Esophagus muscularis mucosa (tissue), 4 donors: ENCODE data around the gene DNAJC4. TPM values are rescaled to one million over a fixed set of nuclear protein-coding genes. Genes with fewer than 3 reads are reported as not detected.

ENCODE experiments used
- DNase-seq: peaks from one replicate; pipeline ENCODE4 v3.0.0-alpha.2; 2017; ENCODE audit errors: extremely low spot score
- H3K27ac ChIP-seq, 4 donors: fragments of 200-600 bp; sonication (generic); replicated peaks in 1 of 4; 1 replicate in 3 of 4; 2 replicates in 1 of 4; pipeline ENCODE4 v1.5.1; 2016 to 2019; ENCODE audit warnings: mild to moderate bottlenecking in 1 of 4
- H3K27me3 ChIP-seq, 4 donors: fragments of 200-600 bp; sonication (generic); one replicate each; pipeline versions ENCODE4 v1.5.1 to v1.6.0; 2016 to 2019
- H3K36me3 ChIP-seq, 4 donors: fragments of 200-600 bp; sonication (generic); one replicate each; pipeline ENCODE4 v1.5.1; 2016 to 2019
- H3K4me1 ChIP-seq, 4 donors: fragments of 200-600 bp; sonication (generic); one replicate each; pipeline ENCODE4 v1.5.1; 2016 to 2019
- H3K4me3 ChIP-seq, 4 donors: fragments of 200-600 bp; sonication (generic); 1 replicate in 2 of 4; 2 replicates in 2 of 4; pipeline ENCODE4 v1.5.1; 2016 to 2019; ENCODE audit warnings: mild to moderate bottlenecking in 4 of 4, moderate library complexity in 1 of 4
- H3K9me3 ChIP-seq, 4 donors: fragments of 200-600 bp; sonication (generic); 1 replicate in 3 of 4; 2 replicates in 1 of 4; pipeline ENCODE4 v1.5.1; 2016 to 2019
- EP300 ChIP-seq: sonication (generic); formaldehyde crosslinking; IDR thresholded peaks from one replicate; pipeline ENCODE4 v1.6.1; 2017; ENCODE audit warnings: antibody characterized with exemption
- POLR2A ChIP-seq: fragments of 450-650 bp; IDR thresholded peaks from one replicate; pipeline ENCODE4 v1.6.1; 2017; ENCODE audit warnings: antibody characterized with exemption, moderate library complexity, mild to moderate bottlenecking, low read depth
- POLR2AphosphoS5 ChIP-seq, 2 donors: sonication (generic); formaldehyde crosslinking; IDR thresholded peaks; one replicate each; pipeline ENCODE4 v1.6.1; 2017; ENCODE audit warnings: antibody characterized with exemption in 2 of 2
- WGBS: methylation state at CpG from one replicate; pipeline ENCODE4 v1.1.5; 2018; 5-methylcytosine and 5-hydroxymethylcytosine counted together
- intact Hi-C: fragments of 100-400 bp; cut with DNase I; formaldehyde crosslinking; loops from one replicate; pipeline ENCODE4 v1.15.1; 2023
- total RNA-seq, 4 donors: library from RNA; depleted of rRNA; stranded (reverse); fragments of >200 nt; gene quantifications; one replicate each; pipeline versions ENCODE4 v1.1.0 to v1.2.1, GENCODE V29; 2016
- TF ChIP-seq, protein P1 (sequence below), 3 experiments: fragments of 200-600 bp in 2 of 3; fragments of 450-650 bp in 1 of 3; sonication (generic) in 2 of 3; IDR thresholded peaks; one replicate each; pipeline ENCODE4 v1.5.1; 2017 to 2019; ENCODE audit warnings: antibody characterized with exemption in 3 of 3, mild to moderate bottlenecking in 2 of 3, moderate library complexity in 1 of 3

DNAJC4 gene
- total RNA-seq, 4 donors from 2014 or later, result 19.4 to 40.4 (median 25.3) TPM

DNA sequence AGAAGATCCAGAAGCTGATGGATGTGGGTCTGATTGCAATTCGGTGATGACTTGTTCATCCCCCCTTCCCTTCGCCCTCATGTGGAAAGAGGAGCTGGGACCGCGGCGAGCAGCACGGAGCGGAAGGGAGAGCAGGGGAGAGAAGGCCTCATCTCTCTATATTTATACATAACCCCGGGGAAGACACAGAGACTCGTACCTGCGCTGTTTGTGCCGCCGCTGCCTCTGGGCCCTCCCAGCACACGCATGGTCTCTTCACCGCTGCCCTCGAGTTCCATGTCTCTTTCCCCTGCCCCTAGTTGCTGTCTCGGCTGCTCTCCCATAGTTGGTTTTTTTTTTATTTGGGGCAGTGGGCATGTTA is 26.3 kb upstream of the DNAJC4 start:
- H3K36me3 ChIP-seq, result peaks cover 40 to 85% (median 73%) of the 10 kb centered on the region in 4 donors
- peak overlapping the region in 1 of 4 donors; percentile 45 for H3K27ac ChIP-seq
- H3K9me3 ChIP-seq, result no peaks in the 10 kb centered on the region
- DNase-seq, result no peak
- H3K4me1 ChIP-seq, result peaks cover 19 to 50% (median 35%) of the 10 kb centered on the region in 4 donors
- intact Hi-C loops, result loop anchor here (1.0 to 5.0 kb wide), 2 partner anchors 48 to 93 kb away; no protein-coding TSS in a partner anchor
- TF ChIP-seq EP300, result no peak
- TF ChIP-seq, protein P1, sequence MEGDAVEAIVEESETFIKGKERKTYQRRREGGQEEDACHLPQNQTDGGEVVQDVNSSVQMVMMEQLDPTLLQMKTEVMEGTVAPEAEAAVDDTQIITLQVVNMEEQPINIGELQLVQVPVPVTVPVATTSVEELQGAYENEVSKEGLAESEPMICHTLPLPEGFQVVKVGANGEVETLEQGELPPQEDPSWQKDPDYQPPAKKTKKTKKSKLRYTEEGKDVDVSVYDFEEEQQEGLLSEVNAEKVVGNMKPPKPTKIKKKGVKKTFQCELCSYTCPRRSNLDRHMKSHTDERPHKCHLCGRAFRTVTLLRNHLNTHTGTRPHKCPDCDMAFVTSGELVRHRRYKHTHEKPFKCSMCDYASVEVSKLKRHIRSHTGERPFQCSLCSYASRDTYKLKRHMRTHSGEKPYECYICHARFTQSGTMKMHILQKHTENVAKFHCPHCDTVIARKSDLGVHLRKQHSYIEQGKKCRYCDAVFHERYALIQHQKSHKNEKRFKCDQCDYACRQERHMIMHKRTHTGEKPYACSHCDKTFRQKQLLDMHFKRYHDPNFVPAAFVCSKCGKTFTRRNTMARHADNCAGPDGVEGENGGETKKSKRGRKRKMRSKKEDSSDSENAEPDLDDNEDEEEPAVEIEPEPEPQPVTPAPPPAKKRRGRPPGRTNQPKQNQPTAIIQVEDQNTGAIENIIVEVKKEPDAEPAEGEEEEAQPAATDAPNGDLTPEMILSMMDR (IDR thresholded peaks at IDR 0.05), result no peak
- no peak for TF ChIP-seq POLR2AphosphoS5 (IDR thresholded peaks at IDR 0.05)
- no peak for TF ChIP-seq POLR2A
- H3K27me3 ChIP-seq, result no peaks in the 10 kb centered on the region
- 82% methylated on average over 16 of the region's 16 CpGs for WGBS
- no peak overlapping the region for H3K4me3 ChIP-seq

DNA sequence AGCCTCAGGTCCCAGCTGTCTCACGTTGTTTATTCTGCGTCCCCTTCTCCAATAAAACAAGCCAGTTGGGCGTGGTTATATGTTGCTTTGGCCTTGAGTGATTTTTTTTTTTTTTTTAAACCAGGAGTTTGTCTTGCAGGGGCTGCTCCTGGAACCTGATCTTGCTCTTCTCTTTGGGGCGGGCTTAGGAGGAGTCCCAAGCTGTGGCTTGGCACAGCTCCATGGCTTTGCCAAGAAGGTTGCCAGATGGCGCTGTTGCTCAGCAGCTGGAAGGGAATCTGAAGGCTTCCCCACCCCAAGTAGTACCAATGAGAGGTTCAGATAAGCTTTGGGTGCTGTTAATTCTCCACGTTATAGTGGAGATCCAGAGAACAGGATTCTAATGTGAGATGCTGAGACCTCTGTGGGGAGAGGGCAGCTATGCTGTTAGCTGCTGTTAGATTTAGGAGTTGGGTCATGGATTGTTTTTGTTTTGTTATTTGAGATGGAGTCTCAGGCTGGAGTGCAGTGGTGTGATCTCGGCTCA is 25.8 kb upstream of the DNAJC4 start:
- Histone ChIP-seq H3K4me1 (peaks cover 19 to 50% (median 35%) of the 10 kb centered on the region in 4 donors), H3K27me3 (no peaks in the 10 kb centered on the region), H3K36me3 (peaks cover 37 to 81% (median 68%) of the 10 kb centered on the region in 4 donors), H3K27ac (peak overlapping the region; percentile 1 to 45 (median 34)), H3K9me3 (no peaks in the 10 kb centered on the region), H3K4me3 (no peak overlapping the region)
- no peak for DNase-seq
- intact Hi-C loops, result loop anchor here (1.0 to 5.0 kb wide), 2 partner anchors 48 to 93 kb away; no protein-coding TSS in a partner anchor
- TF ChIP-seq EP300 (no peak), POLR2AphosphoS5 (IDR thresholded peaks at IDR 0.05) (peak; percentile 79 to 81), POLR2A (no peak)
- TF ChIP-seq, protein P1 (IDR thresholded peaks at IDR 0.05), result peak; percentile 53 to 79 (median 68)
- 29% methylated on average over 7 of the region's 7 CpGs for WGBS

DNA sequence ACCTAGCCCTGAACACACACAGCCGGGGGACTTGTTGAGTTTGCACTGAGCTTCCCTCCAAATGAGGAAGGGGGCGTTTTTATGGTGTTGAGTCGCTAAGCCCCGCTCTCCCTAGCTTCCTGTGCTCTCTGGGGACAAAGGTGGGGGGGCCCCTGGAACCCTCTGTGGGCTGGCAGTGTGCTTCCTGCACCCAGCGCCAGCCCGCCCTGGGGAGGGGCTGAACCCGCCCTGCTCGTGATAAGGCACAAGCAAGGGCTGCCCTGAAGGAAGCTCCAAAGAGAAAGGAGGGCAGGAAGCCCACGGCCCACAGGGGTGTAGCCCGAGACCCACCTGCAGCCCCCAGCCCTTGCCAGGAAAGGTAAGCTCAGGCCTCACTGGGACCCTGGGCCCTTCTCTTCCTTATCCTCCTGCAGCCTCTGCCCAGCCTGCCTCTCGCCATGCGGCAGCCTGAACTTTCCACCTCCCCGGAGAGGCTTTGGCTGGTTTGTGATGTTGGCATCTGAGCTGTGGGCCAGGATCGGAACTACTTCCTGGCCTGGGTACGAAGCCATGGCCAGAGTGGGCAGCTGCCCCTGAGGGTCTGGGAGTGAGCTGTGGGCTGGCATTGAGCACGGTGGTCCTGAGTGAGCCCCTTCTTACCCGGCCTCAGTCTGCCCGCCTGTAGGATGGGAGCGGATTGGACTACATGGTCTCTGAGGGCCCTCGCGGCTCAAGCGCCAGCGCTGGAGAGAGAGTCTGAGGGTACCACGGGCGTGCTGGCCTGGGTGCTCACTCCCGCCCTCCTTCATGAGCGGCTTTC is 23.7 kb upstream of the DNAJC4 start, which contains the start of gene FERMT3:
FERMT3 (plus strand) TSS at position 265 of the 799 bp plus-strand sequence. CDS start 644 bp downstream, outside the sequence.
- H3K36me3 ChIP-seq, result peaks cover 23 to 73% (median 55%) of the 10 kb centered on the region in 4 donors
- no peaks in the 10 kb centered on the region for H3K27me3 ChIP-seq
- TF ChIP-seq POLR2AphosphoS5 (IDR thresholded peaks at IDR 0.05), result peak in 1 of 2 donors; percentile 18
- TF ChIP-seq, protein P1 (IDR thresholded peaks at IDR 0.05), result no peak
- no peak for TF ChIP-seq EP300
- intact Hi-C loops, result no loop called here
- peaks cover 19 to 50% (median 35%) of the 10 kb centered on the region in 4 donors for H3K4me1 ChIP-seq
- DNase-seq, result no peak
- H3K27ac ChIP-seq, result peak within 1 kb of the TSS; percentile 71 to 81 (median 77)
- WGBS, result 77% methylated on average over 16 of the region's 27 CpGs
- H3K9me3 ChIP-seq, result no peaks in the 10 kb centered on the region
- H3K4me3 ChIP-seq, result peak within 1 kb of the TSS; percentile 40 to 56 (median 46)

DNA sequence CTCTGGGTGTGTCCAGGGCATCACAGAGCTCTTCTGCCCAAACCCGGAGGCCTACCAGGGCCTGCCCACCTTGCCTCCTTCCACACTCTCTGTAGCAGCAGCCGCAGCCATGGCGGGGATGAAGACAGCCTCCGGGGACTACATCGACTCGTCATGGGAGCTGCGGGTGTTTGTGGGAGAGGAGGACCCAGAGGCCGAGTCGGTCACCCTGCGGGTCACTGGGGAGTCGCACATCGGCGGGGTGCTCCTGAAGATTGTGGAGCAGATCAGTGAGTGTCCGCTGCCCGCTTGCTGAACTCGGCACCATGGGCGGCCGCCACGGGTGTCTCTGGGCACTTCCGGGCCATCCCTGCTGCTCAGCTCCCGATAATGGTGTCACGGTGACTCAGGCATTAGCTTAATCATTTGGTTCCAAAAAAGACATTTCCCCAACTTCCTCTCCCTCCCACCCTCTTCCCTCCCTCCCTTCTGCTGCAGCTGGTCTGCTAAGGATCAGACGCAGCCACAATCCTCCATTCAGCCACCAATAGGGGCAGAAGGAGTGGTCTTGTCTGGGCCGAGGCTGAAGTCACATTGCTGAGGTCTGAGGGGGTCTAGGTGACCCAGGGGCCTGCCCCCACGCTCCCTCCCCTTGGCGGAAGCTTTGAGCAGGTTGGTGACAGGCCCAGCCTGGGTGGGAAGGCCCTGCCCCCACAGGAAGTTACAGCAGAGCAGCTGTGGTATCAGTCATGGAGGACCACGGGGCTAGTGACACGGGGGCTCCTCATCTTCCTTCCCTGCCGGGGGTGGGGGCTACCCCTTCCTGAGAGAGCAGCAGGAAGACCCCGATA is 22.9 kb upstream of the DNAJC4 start:
- Histone ChIP-seq H3K27ac (peak overlapping the region; percentile 71 to 81 (median 77)), H3K27me3 (no peaks in the 10 kb centered on the region), H3K9me3 (no peaks in the 10 kb centered on the region), H3K36me3 (peaks cover 21 to 70% (median 55%) of the 10 kb centered on the region in 4 donors), H3K4me3 (peak overlapping the region; percentile 40 to 56 (median 46)), H3K4me1 (peaks cover 19 to 50% (median 35%) of the 10 kb centered on the region in 4 donors)
- DNase-seq, result no peak
- intact Hi-C loops, result no loop called here
- TF ChIP-seq, protein P1 (IDR thresholded peaks at IDR 0.05), result no peak
- TF ChIP-seq POLR2AphosphoS5 (IDR thresholded peaks at IDR 0.05) (peak in 1 of 2 donors; percentile 50), POLR2A (no peak)
- WGBS, result 48% methylated on average over 10 of the region's 30 CpGs
